OCI-LY3 (cell line): ENCODE data around the gene CCDC34.

ENCODE experiments used
- H2AFZ ChIP-seq: fragments of 200-600, 300-600 bp; shearing (Covaris generic); 2 replicates; pipeline ENCODE4 v1.6.0; 2014; ENCODE audit warnings: antibody characterized with exemption, low read depth, low read length
- H3K27ac ChIP-seq: fragments of 200-600, 300-600 bp; sonication (generic); 2 replicates; pipeline ENCODE4 v1.5.1; 2014; ENCODE audit warnings: mild to moderate bottlenecking, low read length, moderate library complexity, mixed read lengths
- H3K27me3 ChIP-seq: fragments of 200-600, 300-600 bp; sonication (generic); 2 replicates; pipeline ENCODE4 v1.6.1; 2014; ENCODE audit warnings: low read depth, low read length, mixed read lengths
- H3K36me3 ChIP-seq: fragments of 200-600, 300-600 bp; sonication (generic); replicated peaks from 2 replicates; pipeline ENCODE3; 2014; ENCODE audit warnings: low read depth, low read length, mixed read lengths
- H3K4me1 ChIP-seq: fragments of 300-600, 200-600 bp; sonication (generic); 2 replicates; pipeline ENCODE4 v1.6.1; 2014; ENCODE audit warnings: low read length, mixed read lengths
- H3K4me2 ChIP-seq: fragments of 200-600, 300-600 bp; sonication (generic); 2 replicates; pipeline ENCODE4 v1.6.1; 2014; ENCODE audit warnings: low read length, mixed read lengths
- H3K4me3 ChIP-seq: fragments of 300-600, 200-600 bp; sonication (generic); 2 replicates; pipeline ENCODE4 v1.5.1; 2014; ENCODE audit warnings: antibody characterized with exemption, mild to moderate bottlenecking, low read length, moderate library complexity
- H3K79me2 ChIP-seq: fragments of 300-600, 200-600 bp; shearing (Covaris generic); 2 replicates; pipeline ENCODE4 v1.6.1; 2014; ENCODE audit warnings: mild to moderate bottlenecking, low read length, mixed read lengths
- H3K9ac ChIP-seq: fragments of 300-600, 200-600 bp; shearing (Covaris generic); 2 replicates; pipeline ENCODE4 v1.6.0; 2014; ENCODE audit warnings: mild to moderate bottlenecking, low read length, moderate library complexity
- H3K9me3 ChIP-seq: fragments of 200-600, 300-600 bp; shearing (Covaris generic); 2 replicates; pipeline ENCODE4 v1.6.1; 2014; ENCODE audit warnings: low read length, mixed read lengths; ENCODE audit not compliant: insufficient read depth
- H4K20me1 ChIP-seq: fragments of 200-600, 300-600 bp; sonication (generic); 2 replicates; pipeline ENCODE4 v1.6.1; 2016; ENCODE audit warnings: low read length, mixed read lengths; ENCODE audit not compliant: insufficient read depth
- EZH2phosphoT487 ChIP-seq: fragments of 200-600 bp; shearing (Covaris generic); IDR thresholded peaks from 2 replicates; pipeline ENCODE4 v1.6.1; 2018; ENCODE audit warnings: antibody characterized with exemption, mixed run types, low read depth
- TF ChIP-seq, protein P1 (sequence below): fragments of 200-600, 300-600 bp; sonication (generic); IDR thresholded peaks from 2 replicates; pipeline ENCODE4 v1.5.1; 2014; ENCODE audit warnings: antibody characterized with exemption, low read length, low read depth

CCDC34 gene

DNA sequence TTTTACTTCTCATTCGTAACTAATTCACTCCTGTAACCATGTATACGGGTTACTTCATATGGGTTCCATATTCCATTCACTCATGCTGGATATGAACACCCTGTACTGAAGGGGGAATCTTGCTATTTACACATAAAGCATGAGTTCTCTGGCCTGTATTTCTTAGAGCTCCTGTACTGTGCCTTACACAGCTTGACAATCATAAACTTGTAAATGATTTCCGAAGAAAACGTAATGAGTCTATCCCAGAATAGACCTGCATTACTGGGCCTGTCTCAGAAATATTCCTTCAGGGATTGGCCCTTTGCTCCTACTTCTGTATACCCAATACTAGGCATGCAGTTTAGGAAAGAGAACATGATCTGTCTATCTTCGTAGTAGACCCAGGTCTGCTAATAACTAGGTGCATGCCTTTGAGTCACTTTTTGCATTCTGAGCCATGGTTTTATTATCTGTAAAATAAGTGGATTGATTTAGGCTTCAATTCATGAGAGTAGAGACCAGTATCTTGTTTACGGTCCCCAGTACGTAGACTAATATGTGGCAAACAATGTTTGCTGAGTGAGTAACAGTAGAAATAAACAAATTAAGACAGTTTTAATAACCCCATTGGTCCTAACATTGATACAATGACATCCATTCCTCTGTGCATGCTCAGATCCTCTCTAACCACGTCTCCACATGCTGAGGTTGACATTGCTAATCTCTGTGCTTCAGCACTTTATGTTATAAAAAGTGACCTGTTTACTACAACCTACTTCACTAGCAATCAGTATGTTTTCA, 1.2 kb downstream of the CCDC34 start:
- Histone ChIP-seq H3K36me3 (no peaks in the 10 kb centered on the region), H3K4me1 (peaks cover 12% of the 10 kb centered on the region; the same call in 1 of the 2 replicates), H3K4me2 (peak overlapping the region; percentile 95), H3K27me3 (no peaks in the 10 kb centered on the region), H3K9ac (peak overlapping the region; percentile 69; the same call in 1 of the 2 replicates), H2AFZ (peak overlapping the region; percentile 83; the same call in 1 of the 2 replicates), H3K79me2 (no peaks in the 10 kb centered on the region), H3K9me3 (no peaks in the 10 kb centered on the region), H4K20me1 (no peaks in the 10 kb centered on the region), H3K27ac (no peak overlapping the region), H3K4me3 (peak overlapping the region; percentile 90)
- TF ChIP-seq, protein P1, sequence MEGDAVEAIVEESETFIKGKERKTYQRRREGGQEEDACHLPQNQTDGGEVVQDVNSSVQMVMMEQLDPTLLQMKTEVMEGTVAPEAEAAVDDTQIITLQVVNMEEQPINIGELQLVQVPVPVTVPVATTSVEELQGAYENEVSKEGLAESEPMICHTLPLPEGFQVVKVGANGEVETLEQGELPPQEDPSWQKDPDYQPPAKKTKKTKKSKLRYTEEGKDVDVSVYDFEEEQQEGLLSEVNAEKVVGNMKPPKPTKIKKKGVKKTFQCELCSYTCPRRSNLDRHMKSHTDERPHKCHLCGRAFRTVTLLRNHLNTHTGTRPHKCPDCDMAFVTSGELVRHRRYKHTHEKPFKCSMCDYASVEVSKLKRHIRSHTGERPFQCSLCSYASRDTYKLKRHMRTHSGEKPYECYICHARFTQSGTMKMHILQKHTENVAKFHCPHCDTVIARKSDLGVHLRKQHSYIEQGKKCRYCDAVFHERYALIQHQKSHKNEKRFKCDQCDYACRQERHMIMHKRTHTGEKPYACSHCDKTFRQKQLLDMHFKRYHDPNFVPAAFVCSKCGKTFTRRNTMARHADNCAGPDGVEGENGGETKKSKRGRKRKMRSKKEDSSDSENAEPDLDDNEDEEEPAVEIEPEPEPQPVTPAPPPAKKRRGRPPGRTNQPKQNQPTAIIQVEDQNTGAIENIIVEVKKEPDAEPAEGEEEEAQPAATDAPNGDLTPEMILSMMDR = no peak
- TF ChIP-seq EZH2phosphoT487 = no peak

DNA sequence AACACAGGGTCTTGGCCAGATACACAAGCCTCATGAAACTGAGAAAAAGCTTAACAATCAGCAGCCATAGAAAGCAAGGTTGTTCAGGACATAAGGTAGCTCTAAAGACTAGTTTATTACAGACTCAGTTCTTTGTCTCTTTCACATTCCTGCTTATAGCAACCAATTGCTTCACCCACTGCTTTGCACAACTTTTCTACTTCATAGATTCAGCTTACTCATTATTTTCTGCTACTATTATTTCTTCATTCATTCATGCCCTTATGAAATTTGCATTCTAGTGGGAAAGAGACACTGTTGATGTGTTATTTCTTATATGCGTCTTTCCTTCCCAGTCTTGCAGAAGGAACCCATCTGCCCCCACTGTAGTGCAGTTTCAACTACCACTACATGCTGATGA, 4.7 kb downstream of the CCDC34 start:
- Histone ChIP-seq H3K4me1 (peaks cover 7% of the 10 kb centered on the region; the same call in 1 of the 2 replicates), H2AFZ (no peak overlapping the region), H3K4me3 (no peak overlapping the region), H3K9me3 (no peaks in the 10 kb centered on the region), H4K20me1 (no peaks in the 10 kb centered on the region), H3K4me2 (no peak overlapping the region), H3K27me3 (no peaks in the 10 kb centered on the region), H3K79me2 (no peaks in the 10 kb centered on the region), H3K36me3 (no peaks in the 10 kb centered on the region), H3K9ac (no peak overlapping the region), H3K27ac (no peak overlapping the region)
- no peak for TF ChIP-seq EZH2phosphoT487
- TF ChIP-seq, protein P1 = no peak

DNA sequence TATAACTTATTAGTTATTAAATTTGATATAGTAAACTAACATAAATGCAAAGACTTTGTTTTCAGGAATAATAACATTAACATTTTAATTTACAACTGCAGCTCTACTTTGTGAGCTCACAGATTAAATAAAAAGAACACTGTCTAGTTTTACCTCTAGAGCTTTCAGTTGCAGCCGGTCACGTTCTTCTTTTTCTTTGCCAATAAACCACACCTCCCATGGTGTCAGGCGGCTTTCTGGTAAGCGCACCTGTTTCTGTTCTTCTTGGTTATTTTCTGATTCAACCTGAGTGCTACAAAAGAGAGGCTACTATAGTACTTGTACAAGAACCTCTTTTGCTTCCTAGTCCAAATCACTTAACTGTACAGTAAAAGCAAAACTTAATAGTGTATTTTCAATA, 5.8 kb downstream of the CCDC34 start:
- Histone ChIP-seq H3K4me1 (peaks cover 5% of the 10 kb centered on the region; the same call in 1 of the 2 replicates), H3K9me3 (no peaks in the 10 kb centered on the region), H3K4me2 (no peak overlapping the region), H3K4me3 (no peak overlapping the region), H3K27ac (no peak overlapping the region), H3K36me3 (no peaks in the 10 kb centered on the region), H3K27me3 (no peaks in the 10 kb centered on the region), H3K79me2 (no peaks in the 10 kb centered on the region), H3K9ac (no peak overlapping the region), H2AFZ (no peak overlapping the region), H4K20me1 (no peaks in the 10 kb centered on the region)
- no peak for TF ChIP-seq EZH2phosphoT487
- TF ChIP-seq, protein P1 = no peak

DNA sequence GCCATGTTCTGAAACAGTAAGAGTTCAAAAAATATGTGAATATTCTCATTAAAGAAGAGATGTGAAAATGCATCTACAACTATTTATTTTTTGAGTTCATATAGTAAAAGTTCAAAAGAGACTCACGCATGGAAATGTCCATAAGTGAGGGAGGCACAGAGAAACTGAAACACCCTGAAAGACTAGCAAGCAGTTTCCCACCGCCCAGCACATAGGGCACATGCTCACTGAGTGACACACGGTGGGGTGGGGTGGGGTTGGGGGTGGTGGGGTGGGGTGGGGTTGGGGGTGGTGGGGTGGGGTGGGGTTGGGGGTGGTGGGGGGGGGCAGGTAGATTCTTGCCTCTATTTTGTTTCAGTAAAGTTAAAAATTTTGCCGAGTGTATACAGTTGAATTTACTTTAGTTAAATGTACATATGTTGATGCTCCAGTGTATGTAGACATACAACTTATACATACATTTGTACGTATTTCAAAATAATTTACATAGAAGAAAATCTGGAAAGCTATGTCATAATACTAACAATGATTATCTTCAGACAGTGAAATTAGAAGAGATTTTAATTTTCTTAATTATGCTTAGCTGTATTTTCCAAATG, 6.3 kb downstream of the CCDC34 start:
- TF ChIP-seq, protein P1 = no peak
- no peak for TF ChIP-seq EZH2phosphoT487
- no peaks in the 10 kb centered on the region for H3K9me3 ChIP-seq
- H3K4me3 ChIP-seq = no peak overlapping the region
- no peak overlapping the region for H3K4me2 ChIP-seq
- H2AFZ ChIP-seq = no peak overlapping the region
- H3K79me2 ChIP-seq = no peaks in the 10 kb centered on the region
- H3K27ac ChIP-seq = no peak overlapping the region
- no peaks in the 10 kb centered on the region for H4K20me1 ChIP-seq
- no peaks in the 10 kb centered on the region for H3K27me3 ChIP-seq
- no peaks in the 10 kb centered on the region for H3K36me3 ChIP-seq
- no peak overlapping the region for H3K9ac ChIP-seq
- H3K4me1 ChIP-seq = no peaks in the 10 kb centered on the region
